Parathyroid adenoma (tissue), 2 donors: ENCODE results near the gene MON1B.
"Not testable (repeated sequence)": the region's sequence is repeated elsewhere in the genome, so short reads cannot be mapped to it uniquely, and the experiment has no call there.

Source experiments
- H2AFZ ChIP-seq: fragments of 300-600 bp; sonication (generic); one replicate; pipeline ENCODE4 v1.7.0; 2017; ENCODE audit warnings: antibody characterized with exemption, mild to moderate bottlenecking
- H3K27ac ChIP-seq: fragments of 300-600 bp; sonication (generic); one replicate; pipeline ENCODE4 v1.7.0; 2017
- H3K27me3 ChIP-seq: fragments of 300-600 bp; sonication (generic); one replicate; pipeline ENCODE4 v1.7.0; 2017; ENCODE audit warnings: low read length; ENCODE audit not compliant: control insufficient read depth, insufficient read depth
- H3K36me3 ChIP-seq: fragments of 300-600 bp; sonication (generic); one replicate; pipeline ENCODE4 v1.7.0; 2017; ENCODE audit warnings: low read length; ENCODE audit not compliant: control insufficient read depth, insufficient read depth
- H3K4me1 ChIP-seq: fragments of 300-600 bp; sonication (generic); one replicate; pipeline ENCODE4 v1.7.0; 2017; ENCODE audit warnings: control low read depth
- H3K4me2 ChIP-seq: fragments of 300-600 bp; sonication (generic); one replicate; pipeline ENCODE4 v1.7.0; 2017; ENCODE audit warnings: low read length
- H3K4me3 ChIP-seq: fragments of 300-600 bp; sonication (generic); one replicate; pipeline ENCODE4 v1.7.0; 2017; ENCODE audit warnings: low read depth, low read length
- H3K79me2 ChIP-seq: fragments of 300-600 bp; sonication (generic); one replicate; pipeline ENCODE4 v1.7.0; 2017; ENCODE audit warnings: control low read depth
- H3K9ac ChIP-seq: fragments of 300-600 bp; sonication (generic); one replicate; pipeline ENCODE4 v1.7.0; 2017; ENCODE audit warnings: mild to moderate bottlenecking
- H3K9me3 ChIP-seq: fragments of 300-600 bp; sonication (generic); one replicate; pipeline ENCODE4 v1.7.0; 2017; ENCODE audit warnings: low read length; ENCODE audit not compliant: control insufficient read depth
- TF ChIP-seq, protein P1 (sequence below): fragments of 300-600 bp; sonication (generic); IDR thresholded peaks from one replicate; pipeline ENCODE4 v1.7.0; 2017; ENCODE audit warnings: antibody characterized with exemption, mild to moderate bottlenecking
- donor health status: primary hyperparathyroidism.

Gene MON1B

DNA sequence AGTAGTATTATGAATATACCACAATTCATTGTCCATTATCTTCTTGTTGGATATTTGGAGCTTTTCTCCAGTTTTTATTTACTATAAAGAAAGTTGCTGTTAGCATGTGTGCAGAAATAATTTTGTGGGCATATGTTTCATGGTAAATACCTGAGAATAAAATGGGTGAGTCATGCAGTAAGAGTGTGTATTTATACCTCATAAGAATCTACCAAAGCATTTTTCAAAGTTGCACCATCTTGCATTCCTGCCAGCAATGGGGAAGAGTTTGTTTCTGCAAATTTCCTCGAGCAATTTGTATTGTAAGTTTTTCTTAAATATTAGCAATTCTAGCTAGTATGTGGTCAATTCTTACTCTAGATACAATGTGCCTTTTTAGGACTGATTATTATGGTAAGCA lies 7.9 kb upstream of the MON1B start:
- no peak overlapping the region for H3K4me3 ChIP-seq
- no peaks in the 10 kb centered on the region for H3K9me3 ChIP-seq
- no peak overlapping the region for H3K9ac ChIP-seq
- H3K79me2 ChIP-seq: no peaks in the 10 kb centered on the region
- no peaks in the 10 kb centered on the region for H3K36me3 ChIP-seq
- H3K27me3 ChIP-seq: no peaks in the 10 kb centered on the region
- TF ChIP-seq, protein P1, sequence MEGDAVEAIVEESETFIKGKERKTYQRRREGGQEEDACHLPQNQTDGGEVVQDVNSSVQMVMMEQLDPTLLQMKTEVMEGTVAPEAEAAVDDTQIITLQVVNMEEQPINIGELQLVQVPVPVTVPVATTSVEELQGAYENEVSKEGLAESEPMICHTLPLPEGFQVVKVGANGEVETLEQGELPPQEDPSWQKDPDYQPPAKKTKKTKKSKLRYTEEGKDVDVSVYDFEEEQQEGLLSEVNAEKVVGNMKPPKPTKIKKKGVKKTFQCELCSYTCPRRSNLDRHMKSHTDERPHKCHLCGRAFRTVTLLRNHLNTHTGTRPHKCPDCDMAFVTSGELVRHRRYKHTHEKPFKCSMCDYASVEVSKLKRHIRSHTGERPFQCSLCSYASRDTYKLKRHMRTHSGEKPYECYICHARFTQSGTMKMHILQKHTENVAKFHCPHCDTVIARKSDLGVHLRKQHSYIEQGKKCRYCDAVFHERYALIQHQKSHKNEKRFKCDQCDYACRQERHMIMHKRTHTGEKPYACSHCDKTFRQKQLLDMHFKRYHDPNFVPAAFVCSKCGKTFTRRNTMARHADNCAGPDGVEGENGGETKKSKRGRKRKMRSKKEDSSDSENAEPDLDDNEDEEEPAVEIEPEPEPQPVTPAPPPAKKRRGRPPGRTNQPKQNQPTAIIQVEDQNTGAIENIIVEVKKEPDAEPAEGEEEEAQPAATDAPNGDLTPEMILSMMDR: no peak
- H3K4me1 ChIP-seq: no peaks in the 10 kb centered on the region
- no peak overlapping the region for H2AFZ ChIP-seq
- H3K4me2 ChIP-seq: no peak overlapping the region
- H3K27ac ChIP-seq: no peak overlapping the region

DNA sequence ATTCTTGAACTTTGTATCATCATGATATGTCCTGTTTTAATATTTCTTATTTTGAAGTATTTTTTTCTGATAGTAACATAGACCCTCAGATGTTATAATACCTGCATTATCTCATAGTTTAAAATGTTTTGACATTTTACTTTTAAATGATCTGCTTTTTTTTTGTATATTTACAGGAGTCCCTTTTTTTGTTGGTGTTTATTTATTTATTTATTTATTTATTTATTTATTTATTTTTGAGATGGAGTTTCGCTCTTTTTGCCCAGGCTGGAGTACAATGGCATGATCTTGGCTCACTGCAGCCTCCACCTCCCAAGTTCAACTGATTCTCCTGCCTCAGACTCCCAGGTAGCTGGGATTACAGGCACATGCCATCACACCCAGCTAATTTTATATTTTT lies 4.7 kb upstream of the MON1B start:
- H3K27ac ChIP-seq, H3K36me3 ChIP-seq, H3K9ac ChIP-seq, H3K4me2 ChIP-seq, H3K27me3 ChIP-seq, H3K4me1 ChIP-seq, H3K79me2 ChIP-seq, H2AFZ ChIP-seq, H3K9me3 ChIP-seq, H3K4me3 ChIP-seq: not testable (repeated sequence)

DNA sequence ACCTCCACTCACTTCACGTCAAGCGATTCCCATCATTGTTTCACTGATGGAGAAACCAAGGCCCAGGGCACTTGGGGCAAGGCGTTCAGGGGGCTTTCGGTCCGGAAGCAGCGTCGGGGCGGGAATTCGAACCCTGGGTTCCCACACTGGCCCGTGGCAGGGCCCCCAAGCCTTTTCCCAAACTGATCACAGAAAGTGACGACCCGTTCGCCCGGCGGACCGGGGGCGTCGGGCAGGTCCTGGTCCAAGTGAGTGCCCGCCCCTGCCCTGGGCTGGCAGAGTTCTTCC lies 856 bp upstream of the MON1B start:
- Histone ChIP-seq H3K79me2 (no peaks in the 10 kb centered on the region), H3K36me3 (no peaks in the 10 kb centered on the region), H2AFZ (peak overlapping the region; percentile 97), H3K4me2 (peak overlapping the region; percentile 83), H3K4me3 (peak overlapping the region; percentile 93), H3K9ac (peak overlapping the region; percentile 40), H3K4me1 (peaks cover 5% of the 10 kb centered on the region), H3K27ac (peak overlapping the region; percentile 92), H3K9me3 (no peaks in the 10 kb centered on the region), H3K27me3 (no peaks in the 10 kb centered on the region)
- TF ChIP-seq, protein P1: no peak

DNA sequence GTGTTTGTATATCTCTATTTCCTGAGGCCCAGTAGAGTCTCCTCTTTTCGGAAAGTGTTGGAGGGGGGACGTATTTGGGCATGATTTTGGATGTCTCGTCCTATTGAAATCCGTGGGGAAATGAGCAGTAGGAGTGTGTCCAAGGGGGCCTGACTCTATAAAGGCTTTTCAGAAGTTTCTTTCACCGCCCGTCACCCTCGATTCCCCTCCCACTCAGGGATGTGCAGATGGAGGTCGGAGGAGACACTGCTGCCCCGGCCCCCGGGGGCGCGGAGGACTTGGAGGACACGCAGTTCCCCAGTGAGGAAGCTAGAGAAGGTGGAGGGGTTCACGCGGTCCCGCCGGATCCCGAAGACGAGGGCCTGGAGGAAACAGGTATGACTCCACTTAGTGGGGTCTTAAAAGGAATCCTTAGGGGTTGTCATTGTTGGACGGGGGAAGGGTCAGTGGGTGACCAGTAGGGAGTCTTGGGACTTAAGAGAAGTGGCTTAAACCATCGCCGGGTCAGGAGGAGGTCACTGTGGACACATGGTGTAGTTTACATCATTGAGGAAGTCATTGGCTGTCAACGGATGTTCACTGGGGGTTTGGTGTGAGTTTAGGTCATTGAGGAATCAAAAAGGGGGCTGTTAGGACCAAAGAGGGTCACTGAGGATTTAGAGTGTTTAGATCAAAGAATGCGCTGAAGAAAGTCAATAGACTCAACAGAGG lies 424 bp downstream of the MON1B start:
- Histone ChIP-seq H3K4me1 (peaks cover 5% of the 10 kb centered on the region), H3K27me3 (no peaks in the 10 kb centered on the region), H3K27ac (peak overlapping the region; percentile 92), H3K4me3 (peak overlapping the region; percentile 93), H3K4me2 (peak overlapping the region; percentile 83), H3K9ac (peak overlapping the region; percentile 1), H3K9me3 (no peaks in the 10 kb centered on the region), H3K36me3 (no peaks in the 10 kb centered on the region), H2AFZ (peak overlapping the region; percentile 97), H3K79me2 (no peaks in the 10 kb centered on the region)
- TF ChIP-seq, protein P1: no peak

DNA sequence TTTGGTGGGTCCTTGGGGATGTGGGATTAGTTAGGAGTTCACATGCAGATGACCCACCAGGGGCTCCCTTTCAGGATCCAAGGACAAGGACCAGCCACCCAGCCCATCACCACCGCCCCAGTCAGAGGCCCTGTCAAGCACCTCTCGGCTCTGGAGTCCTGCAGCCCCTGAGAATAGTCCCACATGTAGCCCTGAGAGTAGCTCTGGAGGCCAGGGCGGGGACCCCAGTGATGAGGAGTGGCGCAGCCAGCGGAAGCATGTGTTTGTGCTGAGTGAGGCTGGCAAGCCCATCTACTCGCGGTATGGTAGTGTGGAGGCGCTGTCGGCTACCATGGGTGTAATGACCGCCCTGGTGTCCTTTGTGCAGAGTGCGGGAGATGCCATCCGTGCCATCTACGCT lies 2.4 kb downstream of the MON1B start:
- Histone ChIP-seq H3K27me3 (no peaks in the 10 kb centered on the region), H2AFZ (no peak overlapping the region), H3K9me3 (no peaks in the 10 kb centered on the region), H3K27ac (no peak overlapping the region), H3K9ac (no peak overlapping the region), H3K36me3 (no peaks in the 10 kb centered on the region), H3K4me2 (no peak overlapping the region), H3K4me3 (no peak overlapping the region), H3K79me2 (no peaks in the 10 kb centered on the region), H3K4me1 (peaks cover 5% of the 10 kb centered on the region)
- TF ChIP-seq, protein P1: no peak
